Measurements from ENCODE around the gene FKBP15.
"Not testable (repeated sequence)": the region's sequence is repeated elsewhere in the genome, so short reads cannot be mapped to it uniquely, and the experiment has no call there.

The FKBP15 gene

DNA sequence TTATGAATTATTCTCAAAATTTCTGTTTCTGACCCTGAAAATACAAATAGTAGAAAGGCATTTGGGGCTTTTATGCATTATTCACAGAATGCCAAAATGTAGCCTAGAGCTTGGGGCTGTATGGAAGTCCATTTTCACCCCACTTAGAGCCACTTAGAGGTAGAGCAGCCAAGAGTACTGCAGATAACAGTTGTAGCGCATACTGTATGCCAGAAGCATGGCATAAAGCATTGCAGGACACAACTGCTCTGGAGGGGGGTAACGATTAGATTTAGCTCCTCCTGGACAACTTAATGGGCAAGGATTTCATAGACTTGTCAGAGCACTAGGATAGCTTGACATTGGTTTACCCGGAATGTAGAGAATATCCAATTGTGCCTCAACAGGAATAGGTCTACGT, 15.9 kb upstream of the FKBP15 start:
- in situ Hi-C loops (cut with MboI; ENCODE audit: low sequenced_read_pairs) = no loop called here

DNA sequence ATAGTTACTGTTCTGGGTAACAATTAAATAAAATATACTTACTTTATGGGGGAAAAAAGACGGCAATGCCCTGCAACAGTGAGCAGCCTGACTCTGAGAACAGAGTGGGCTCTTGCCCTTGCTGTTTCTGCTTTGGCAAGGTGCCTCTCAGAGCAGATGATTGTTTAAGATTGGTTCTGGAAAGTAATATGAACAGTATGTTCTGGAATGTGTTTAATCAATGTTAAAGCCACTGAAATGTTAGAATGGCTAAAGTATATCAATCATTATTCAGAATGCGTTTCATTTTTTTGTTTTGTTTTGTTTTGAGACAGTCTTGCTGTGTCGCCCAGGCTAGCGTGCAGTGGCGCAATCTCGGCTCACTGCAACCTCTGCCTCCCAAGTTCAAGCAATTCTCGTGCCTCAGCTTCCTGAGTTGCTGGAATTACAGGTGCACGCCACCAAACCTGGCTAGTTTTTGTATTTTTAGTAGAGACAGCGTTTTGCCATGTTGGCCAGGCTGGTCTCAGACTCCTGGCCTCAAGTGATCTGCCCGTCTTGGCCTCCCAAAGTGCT, 14.7 kb upstream of the FKBP15 start:
- in situ Hi-C loops (cut with MboI; ENCODE audit: low sequenced_read_pairs) = not testable (repeated sequence)

GRCh38 chr9:113231701-113232100, 10.6 kb upstream of the FKBP15 start:
- in situ Hi-C loops (cut with MboI; ENCODE audit: low sequenced_read_pairs) = no loop called here

- in situ Hi-C loops (cut with MboI; ENCODE audit: low sequenced_read_pairs) = no loop called here
Observed at GRCh38 chr9:113228130-113228665, 7.1 kb upstream of the FKBP15 start.

GRCh38 chr9:113227436-113227835, 6.4 kb upstream of the FKBP15 start:
- in situ Hi-C loops (cut with MboI; ENCODE audit: low sequenced_read_pairs) = no loop called here

- in situ Hi-C loops (cut with MboI; ENCODE audit: low sequenced_read_pairs) = no loop called here
Observed at GRCh38 chr9:113223963-113224362, 2.9 kb upstream of the FKBP15 start.

DNA sequence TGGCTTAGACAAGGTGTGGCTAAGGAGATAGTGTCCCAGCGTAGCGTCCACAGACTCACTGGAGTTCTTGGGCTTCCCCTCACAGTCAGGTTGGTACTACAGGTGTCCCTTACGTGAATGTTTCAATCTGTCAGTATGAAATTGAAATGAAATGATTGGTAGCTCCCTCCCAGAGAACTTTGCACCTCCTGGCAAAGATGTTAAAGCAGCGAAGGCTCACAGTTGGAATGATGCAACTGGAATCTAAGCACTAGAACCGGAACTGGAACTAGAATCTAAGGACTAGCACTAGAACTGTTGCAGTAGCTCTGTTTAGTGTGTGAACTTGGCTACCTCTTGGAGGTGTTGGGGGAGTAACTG, 1.4 kb upstream of the FKBP15 start:
- in situ Hi-C loops (cut with MboI; ENCODE audit: low sequenced_read_pairs) = no loop called here

GRCh38 chr9:113221800-113222481, 864 bp upstream of the FKBP15 start:
- in situ Hi-C loops (cut with MboI; ENCODE audit: low sequenced_read_pairs) = no loop called here

DNA sequence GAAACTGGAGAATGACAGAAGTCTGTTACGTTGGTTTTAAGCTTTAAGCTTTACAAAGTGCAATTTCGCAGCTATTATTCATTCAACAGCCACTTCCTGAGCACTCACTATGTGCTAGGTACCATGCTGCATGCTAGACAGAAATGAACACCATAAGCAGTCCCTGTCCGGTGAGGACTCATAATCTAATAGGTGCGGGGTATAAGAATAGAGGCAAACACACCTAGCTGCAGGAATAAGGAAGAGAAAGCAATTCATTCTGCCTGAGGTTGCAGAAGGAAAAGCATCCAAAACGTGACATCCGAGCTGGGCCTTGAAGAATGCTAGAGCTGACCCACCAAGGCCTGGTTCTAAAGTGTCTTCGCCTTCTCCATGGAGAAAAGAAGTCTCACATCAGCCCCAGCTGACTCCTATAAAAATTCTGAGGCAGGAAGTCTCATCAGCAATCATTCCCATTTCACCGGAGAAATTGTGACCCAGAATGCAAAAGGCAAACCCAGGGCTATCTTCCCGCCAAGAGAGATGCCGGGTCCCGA, 542 bp downstream of the FKBP15 start:
- in situ Hi-C loops (cut with MboI; ENCODE audit: low sequenced_read_pairs) = no loop called here

GRCh38 chr9:113219969-113220368, 1.1 kb downstream of the FKBP15 start:
- in situ Hi-C loops (cut with MboI; ENCODE audit: low sequenced_read_pairs) = no loop called here

DNA sequence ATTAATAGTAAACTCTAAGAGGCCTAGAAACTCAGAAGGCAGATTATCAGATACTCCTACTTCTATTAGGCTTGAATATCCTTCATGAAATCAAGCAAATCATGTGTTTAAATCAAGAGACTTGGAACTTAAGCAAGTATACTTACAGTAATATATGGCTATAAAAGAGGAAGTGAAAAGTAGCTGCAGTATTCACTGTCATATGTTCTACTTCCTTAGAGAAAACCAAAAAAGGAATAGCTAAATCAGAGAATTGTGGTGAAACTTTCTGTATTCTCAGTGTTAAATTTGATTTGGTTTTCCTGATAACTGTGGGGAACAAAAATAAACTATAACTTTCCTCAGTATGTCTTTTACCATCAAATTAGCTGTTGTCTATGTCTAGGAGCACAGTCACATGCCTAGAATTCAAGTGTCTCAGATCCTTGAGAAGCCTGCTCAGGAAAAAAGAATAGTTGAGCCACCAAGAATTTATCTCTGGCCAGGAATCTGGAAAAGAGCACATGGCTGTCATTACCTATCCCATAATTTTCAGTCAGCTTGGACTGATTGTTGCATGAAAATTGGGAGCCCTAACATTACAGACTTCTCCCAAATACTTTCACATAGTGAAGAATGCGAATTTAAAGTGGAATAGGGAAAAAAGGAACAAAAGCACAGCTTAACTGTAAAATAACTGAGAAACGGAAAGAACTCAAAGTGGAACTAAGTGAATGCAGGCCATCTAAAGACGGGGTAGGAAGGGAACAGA, 1.7 kb downstream of the FKBP15 start:
- in situ Hi-C loops (cut with MboI; ENCODE audit: low sequenced_read_pairs) = no loop called here

DNA sequence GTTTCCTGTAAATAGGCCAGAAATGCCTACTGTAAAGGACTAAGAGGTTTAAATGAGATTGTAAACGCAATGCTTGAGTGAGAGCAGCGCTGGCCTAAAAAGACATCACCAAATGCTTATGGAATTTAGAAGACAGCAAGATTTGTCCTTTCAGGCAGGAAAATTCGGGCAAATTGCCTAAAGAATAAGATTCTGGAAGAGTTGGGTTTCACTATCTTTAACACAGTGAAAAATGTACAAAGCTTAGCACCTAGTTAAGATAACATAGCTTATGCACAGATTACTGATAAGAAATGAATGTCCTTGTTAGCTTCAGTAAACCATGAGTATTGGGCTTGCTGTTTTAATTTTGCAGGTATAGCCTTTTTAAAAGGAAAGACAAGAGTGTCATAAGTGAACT, 4.7 kb downstream of the FKBP15 start:
- in situ Hi-C loops (cut with MboI; ENCODE audit: low sequenced_read_pairs) = no loop called here

GRCh38 chr9:113215132-113215531, 5.9 kb downstream of the FKBP15 start:
- in situ Hi-C loops (cut with MboI; ENCODE audit: low sequenced_read_pairs) = no loop called here

DNA sequence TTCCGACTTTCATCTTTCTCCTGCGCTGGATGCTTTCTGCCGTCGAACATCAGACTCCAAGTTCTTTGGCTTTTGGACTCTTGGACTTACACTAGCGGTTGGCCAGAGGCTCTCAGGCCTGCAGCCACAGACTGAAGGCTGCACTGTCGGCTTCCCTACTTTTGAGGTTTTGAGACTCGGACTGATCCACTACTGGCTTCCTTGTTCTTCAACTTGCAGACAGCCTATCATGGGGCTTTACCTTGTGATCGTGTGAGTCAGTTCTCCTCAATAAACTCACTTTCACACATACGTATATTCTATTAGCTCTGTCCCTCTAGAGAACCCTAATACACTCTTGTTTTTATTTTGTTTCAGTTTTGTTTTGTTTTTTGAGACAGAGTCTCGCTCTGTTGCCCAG, 10.3 kb downstream of the FKBP15 start:
- in situ Hi-C loops (cut with MboI; ENCODE audit: low sequenced_read_pairs) = no loop called here

DNA sequence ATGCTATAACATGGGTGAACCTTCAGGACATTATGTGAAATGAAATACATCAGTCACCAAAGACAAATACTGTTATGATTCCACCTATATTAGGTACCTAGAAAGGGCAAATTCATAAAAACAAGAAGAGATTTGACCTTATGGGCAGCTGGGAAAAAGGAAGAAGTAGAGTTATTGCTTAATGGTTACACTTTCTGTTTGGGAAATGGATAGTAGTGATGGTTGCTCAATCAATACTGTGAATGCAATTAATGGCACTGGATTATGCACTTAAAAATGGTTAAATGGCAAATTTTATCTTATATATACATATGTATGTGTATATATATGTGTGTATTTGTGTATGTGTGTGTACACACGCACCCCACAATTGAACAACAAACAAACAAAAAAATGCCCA, 15.2 kb downstream of the FKBP15 start:
- in situ Hi-C loops (cut with MboI; ENCODE audit: low sequenced_read_pairs) = no loop called here

DNA sequence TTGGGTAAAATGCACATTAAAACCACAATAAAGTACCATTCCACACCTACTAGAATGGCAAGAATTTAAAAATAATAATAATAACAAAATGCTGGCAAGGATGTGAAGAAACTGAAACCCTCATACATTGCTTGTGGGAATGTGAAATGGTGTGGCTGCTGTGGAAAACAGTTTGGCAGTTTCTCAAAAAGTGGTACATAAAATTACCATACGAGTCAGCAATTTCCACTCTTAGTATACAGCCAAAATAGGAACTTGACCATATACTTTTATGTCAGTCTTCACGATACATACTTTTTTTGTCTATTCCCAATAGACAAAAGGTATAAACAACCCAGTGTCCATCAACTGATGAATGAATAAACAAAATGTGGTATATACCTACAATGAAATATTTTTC, 15.6 kb downstream of the FKBP15 start:
- in situ Hi-C loops (cut with MboI; ENCODE audit: low sequenced_read_pairs) = no loop called here

DNA sequence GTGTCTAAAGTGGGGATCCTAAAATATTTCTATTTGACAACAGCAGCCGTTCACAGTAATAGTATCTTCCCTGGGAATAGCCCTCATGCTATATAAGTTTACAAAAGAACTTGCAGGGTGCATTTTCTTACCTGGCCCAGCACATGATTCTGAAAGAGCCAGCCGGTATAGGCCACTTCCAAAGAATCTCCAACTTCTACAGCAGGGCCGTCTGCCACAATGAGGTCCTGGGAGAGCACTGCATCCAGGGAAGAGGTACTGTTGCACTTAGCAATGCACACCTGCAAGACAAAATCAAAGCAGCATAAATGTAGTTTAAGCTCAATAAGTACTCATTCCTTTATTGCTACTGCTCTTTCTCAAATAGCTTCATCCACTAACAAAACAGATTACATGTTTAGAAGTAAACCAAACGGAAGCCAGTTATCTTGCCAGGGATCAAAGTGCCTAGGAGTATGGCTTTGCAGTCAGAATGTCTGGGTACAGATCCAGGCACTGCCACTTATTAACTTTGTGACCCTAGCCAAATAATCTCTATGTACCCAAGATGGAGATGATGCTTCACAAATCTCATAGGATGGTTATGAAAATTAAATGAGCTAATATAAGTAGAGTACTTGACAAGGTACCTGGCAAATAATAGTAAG, 21.3 kb downstream of the FKBP15 start:
- in situ Hi-C loops (cut with MboI; ENCODE audit: low sequenced_read_pairs) = no loop called here

GRCh38 chr9:113192455-113192854, 28.6 kb downstream of the FKBP15 start:
- in situ Hi-C loops (cut with MboI; ENCODE audit: low sequenced_read_pairs) = no loop called here

DNA sequence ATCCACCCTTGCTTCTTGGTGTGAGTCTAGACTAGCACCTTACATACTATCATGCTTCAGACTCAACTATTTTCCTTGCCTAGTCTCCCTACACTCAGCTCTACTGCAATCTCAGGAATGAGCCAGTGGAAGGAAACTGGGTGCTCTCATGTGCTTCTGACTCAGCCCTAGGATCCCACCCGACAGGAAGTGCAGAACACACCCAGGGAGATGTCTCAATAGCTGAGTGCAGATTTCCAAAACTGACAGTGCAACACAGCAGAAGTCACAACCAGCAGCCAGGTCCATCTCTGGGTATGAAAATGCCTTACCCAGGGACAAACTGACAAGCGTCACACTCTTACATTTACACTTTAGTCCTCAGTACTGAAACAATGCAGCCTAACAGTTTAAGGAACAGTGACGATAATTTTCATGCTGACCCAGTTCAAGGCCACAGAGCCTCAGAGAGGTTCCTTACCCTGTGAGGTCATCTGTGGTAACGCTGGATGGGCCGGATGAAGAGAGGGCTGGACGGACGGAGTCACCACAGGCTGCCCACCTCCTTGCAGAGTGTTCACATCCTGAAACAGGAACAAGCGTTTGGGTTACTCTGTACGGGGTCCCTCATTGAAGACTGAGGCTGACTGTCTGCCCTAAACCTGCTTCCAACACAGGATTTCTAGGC, 33.0 kb downstream of the FKBP15 start:
- in situ Hi-C loops (cut with MboI; ENCODE audit: low sequenced_read_pairs) = no loop called here

- in situ Hi-C loops (cut with MboI; ENCODE audit: low sequenced_read_pairs) = no loop called here
Observed at GRCh38 chr9:113186137-113186755, 34.8 kb downstream of the FKBP15 start.

Data from hTERT RPE-1 (cell line).